DND-41 (cell line): ENCODE data around the gene SIPA1L3.

Experiments used
- EZH2 ChIP-seq: IDR thresholded peaks from 3 replicates; pipeline ENCODE4 v1.6.1; 2012; ENCODE audit warnings: borderline replicate concordance, low read depth, mild to moderate bottlenecking, moderate library complexity, low read length, inconsistent platforms; ENCODE audit not compliant: severe bottlenecking
- TF ChIP-seq, protein P1 (sequence below): IDR thresholded peaks from 2 replicates; pipeline ENCODE4 v1.5.1; 2012; ENCODE audit warnings: borderline replicate concordance, low read length, moderate library complexity, mild to moderate bottlenecking; ENCODE audit not compliant: poor library complexity, severe bottlenecking; ENCODE audit errors: extremely low read depth

DNA sequence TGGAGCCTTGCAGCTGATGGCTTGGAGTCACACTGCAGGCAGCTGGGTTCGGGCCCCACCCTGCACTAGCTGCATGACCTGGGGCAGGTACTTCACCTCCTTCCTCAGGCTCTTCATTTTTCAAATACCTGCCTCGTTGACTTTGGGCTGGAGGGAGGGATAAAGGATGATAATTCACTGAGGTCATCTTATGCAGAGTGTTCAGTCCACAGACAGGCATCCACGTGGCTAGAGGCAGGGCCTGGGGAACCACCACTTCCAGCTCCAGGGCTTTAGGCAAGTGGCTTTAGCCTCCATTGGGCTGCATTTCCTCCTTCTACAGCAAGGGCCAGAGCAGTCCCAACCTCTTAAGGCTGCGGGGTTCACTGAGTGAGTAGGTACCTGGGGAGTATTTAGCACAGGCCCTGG, 84.8 kb downstream of the SIPA1L3 start:
- TF ChIP-seq, protein P1, sequence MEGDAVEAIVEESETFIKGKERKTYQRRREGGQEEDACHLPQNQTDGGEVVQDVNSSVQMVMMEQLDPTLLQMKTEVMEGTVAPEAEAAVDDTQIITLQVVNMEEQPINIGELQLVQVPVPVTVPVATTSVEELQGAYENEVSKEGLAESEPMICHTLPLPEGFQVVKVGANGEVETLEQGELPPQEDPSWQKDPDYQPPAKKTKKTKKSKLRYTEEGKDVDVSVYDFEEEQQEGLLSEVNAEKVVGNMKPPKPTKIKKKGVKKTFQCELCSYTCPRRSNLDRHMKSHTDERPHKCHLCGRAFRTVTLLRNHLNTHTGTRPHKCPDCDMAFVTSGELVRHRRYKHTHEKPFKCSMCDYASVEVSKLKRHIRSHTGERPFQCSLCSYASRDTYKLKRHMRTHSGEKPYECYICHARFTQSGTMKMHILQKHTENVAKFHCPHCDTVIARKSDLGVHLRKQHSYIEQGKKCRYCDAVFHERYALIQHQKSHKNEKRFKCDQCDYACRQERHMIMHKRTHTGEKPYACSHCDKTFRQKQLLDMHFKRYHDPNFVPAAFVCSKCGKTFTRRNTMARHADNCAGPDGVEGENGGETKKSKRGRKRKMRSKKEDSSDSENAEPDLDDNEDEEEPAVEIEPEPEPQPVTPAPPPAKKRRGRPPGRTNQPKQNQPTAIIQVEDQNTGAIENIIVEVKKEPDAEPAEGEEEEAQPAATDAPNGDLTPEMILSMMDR, result no peak
- TF ChIP-seq EZH2, result no peak
